H9 (cell line): ENCODE measurements around the gene EED. TPM values are rescaled to one million over a fixed set of nuclear protein-coding genes. Genes with fewer than 3 reads are reported as not detected.

Experiments
- DNase-seq: peaks from one replicate; pipeline ENCODE4 v3.0.0-alpha.2; 2017
- H2AFZ ChIP-seq: one replicate; pipeline ENCODE4 v1.6.1; 2013; ENCODE audit warnings: mild to moderate bottlenecking, low read length, control low read depth, moderate library complexity
- H2AK5ac ChIP-seq: 2 replicates; pipeline ENCODE4 v1.6.1; 2013; ENCODE audit warnings: low read length, control low read depth, mixed read lengths; ENCODE audit not compliant: insufficient read length
- H2BK120ac ChIP-seq: one replicate; pipeline ENCODE4 v1.6.1; 2013; ENCODE audit warnings: low read depth, mild to moderate bottlenecking, low read length, control low read depth, inconsistent platforms; ENCODE audit not compliant: poor library complexity, severe bottlenecking
- H2BK12ac ChIP-seq: 2 replicates; pipeline ENCODE4 v1.6.1; 2013; ENCODE audit warnings: low read length, control low read depth, mixed read lengths, low read depth; ENCODE audit not compliant: insufficient read length
- H2BK15ac ChIP-seq: 2 replicates; pipeline ENCODE4 v1.6.1; 2013; ENCODE audit warnings: low read depth, low read length, control low read depth
- H2BK20ac ChIP-seq: one replicate; pipeline ENCODE4 v1.6.1; 2013; ENCODE audit warnings: low read depth, mild to moderate bottlenecking, low read length, control low read depth, inconsistent platforms; ENCODE audit not compliant: poor library complexity, severe bottlenecking
- H2BK5ac ChIP-seq: 2 replicates; pipeline ENCODE4 v1.6.1; 2013; ENCODE audit warnings: low read length, control low read depth, mixed read lengths; ENCODE audit not compliant: insufficient read length
- H3K14ac ChIP-seq: 2 replicates; pipeline ENCODE4 v1.6.1; 2013; ENCODE audit warnings: low read length, control low read depth; ENCODE audit not compliant: insufficient read depth
- H3K18ac ChIP-seq: 2 replicates; pipeline ENCODE4 v1.6.1; 2013; ENCODE audit warnings: low read depth, mild to moderate bottlenecking, mixed read lengths, low read length, control low read depth; ENCODE audit not compliant: insufficient read length
- H3K23ac ChIP-seq: 2 replicates; pipeline ENCODE4 v1.6.1; 2013; ENCODE audit warnings: low read length, control low read depth, mixed read lengths, low read depth; ENCODE audit not compliant: insufficient read length
- H3K23me2 ChIP-seq: 2 replicates; pipeline ENCODE4 v1.6.1; 2013; ENCODE audit warnings: low read depth, mild to moderate bottlenecking, mixed read lengths, low read length, control low read depth; ENCODE audit not compliant: insufficient read length, poor library complexity, severe bottlenecking
- H3K27ac ChIP-seq: 2 replicates; pipeline ENCODE4 v1.5.1; 2013; ENCODE audit warnings: low read length, control low read depth, mixed read lengths, low read depth; ENCODE audit not compliant: insufficient read length
- H3K27me3 ChIP-seq: 2 replicates; pipeline ENCODE4 v1.6.1; 2013; ENCODE audit warnings: low read length, control low read depth, inconsistent platforms; ENCODE audit not compliant: insufficient read depth
- H3K4ac ChIP-seq: 2 replicates; pipeline ENCODE4 v1.6.1; 2013; ENCODE audit warnings: low read depth, mild to moderate bottlenecking, control low read depth, inconsistent platforms, low read length, moderate library complexity
- H3K4me1 ChIP-seq: 2 replicates; pipeline ENCODE4 v1.6.1; 2013; ENCODE audit warnings: low read length, control low read depth, inconsistent platforms; ENCODE audit not compliant: insufficient read depth
- H3K4me2 ChIP-seq: 2 replicates; pipeline ENCODE4 v1.6.1; 2013; ENCODE audit warnings: low read length, control low read depth, mixed read lengths; ENCODE audit not compliant: insufficient read length, insufficient read depth
- H3K56ac ChIP-seq: 2 replicates; pipeline ENCODE4 v1.6.1; 2013; ENCODE audit warnings: low read depth, mild to moderate bottlenecking, mixed read lengths, low read length, control low read depth; ENCODE audit not compliant: insufficient read length
- H3K79me1 ChIP-seq: 2 replicates; pipeline ENCODE4 v1.6.1; 2013; ENCODE audit warnings: low read depth, mild to moderate bottlenecking, moderate library complexity, low read length, control low read depth, inconsistent platforms; ENCODE audit not compliant: insufficient read depth, poor library complexity, severe bottlenecking
- H3K79me2 ChIP-seq: 2 replicates; pipeline ENCODE4 v1.6.1; 2013; ENCODE audit warnings: low read length, control low read depth, inconsistent platforms; ENCODE audit not compliant: insufficient read depth
- H3K9ac ChIP-seq: 2 replicates; pipeline ENCODE4 v1.6.1; 2013; ENCODE audit warnings: low read length, control low read depth, mixed read lengths; ENCODE audit not compliant: insufficient read length; ENCODE audit errors: extremely low read depth
- H3K9me3 ChIP-seq: one replicate; pipeline ENCODE4 v1.6.1; 2013; ENCODE audit warnings: low read depth, low read length, inconsistent platforms; ENCODE audit not compliant: control insufficient read depth
- H3T11ph ChIP-seq: one replicate; pipeline ENCODE4 v1.6.1; 2013; ENCODE audit warnings: mild to moderate bottlenecking, low read length, control low read depth, inconsistent platforms
- H4K20me1 ChIP-seq: one replicate; pipeline ENCODE4 v1.6.1; 2013; ENCODE audit not compliant: control insufficient read depth, insufficient read length, insufficient read depth
- H4K5ac ChIP-seq: 2 replicates; pipeline ENCODE4 v1.6.1; 2013; ENCODE audit warnings: low read depth, mild to moderate bottlenecking, mixed read lengths, low read length, control low read depth; ENCODE audit not compliant: insufficient read length
- H4K8ac ChIP-seq: replicated peaks from 2 replicates; pipeline ENCODE4 v1.6.1; 2013; ENCODE audit warnings: low read length, control low read depth, mixed read lengths, low read depth; ENCODE audit not compliant: insufficient read length
- H4K91ac ChIP-seq: 2 replicates; pipeline ENCODE4 v1.6.1; 2013; ENCODE audit warnings: low read depth, mild to moderate bottlenecking, moderate library complexity, mixed read lengths, low read length, control low read depth; ENCODE audit not compliant: insufficient read length
- H3K27ac Mint-ChIP-seq, 3 experiments: 2 replicates in 2 of 3; 3 replicates in 1 of 3; pipeline ENCODE4 v1.8.0; 2020 to 2021; ENCODE audit warnings: mixed read lengths in 3 of 3, mild to moderate bottlenecking in 1 of 3, moderate library complexity in 1 of 3
- H3K27me3 Mint-ChIP-seq: 2 replicates; pipeline ENCODE4 v1.8.0; 2021; ENCODE audit warnings: low read depth, mild to moderate bottlenecking, moderate library complexity, mixed read lengths
- H3K36me3 Mint-ChIP-seq, 3 experiments: 2 replicates in 2 of 3; 3 replicates in 1 of 3; pipeline ENCODE4 v1.8.0; 2020 to 2021; ENCODE audit warnings: low read depth in 3 of 3, mixed read lengths in 3 of 3; ENCODE audit not compliant: insufficient read depth in 1 of 3
- H3K4me1 Mint-ChIP-seq, 2 experiments: 2 replicates each; pipeline ENCODE4 v1.8.0; 2020; ENCODE audit warnings: mixed read lengths in 2 of 2
- H3K4me3 Mint-ChIP-seq, 2 experiments: 2 replicates in 1 of 2; 3 replicates in 1 of 2; pipeline ENCODE4 v1.8.0; 2020 to 2021; ENCODE audit warnings: mild to moderate bottlenecking in 2 of 2, mixed read lengths in 2 of 2, moderate library complexity in 1 of 2
- H3K9me3 Mint-ChIP-seq, 2 experiments: 2 replicates in 1 of 2; 3 replicates in 1 of 2; pipeline ENCODE4 v1.8.0; 2020; ENCODE audit warnings: mild to moderate bottlenecking in 2 of 2, mixed read lengths in 2 of 2, moderate library complexity in 1 of 2
- WGBS: extraction: QIAGEN DNeasy Blood & Tissue Kit; methylation state at CpG from one replicate; pipeline ENCODE4 v1.1.7; 2013; ENCODE audit warnings: missing lambda C conversion rate, low lambda C conversion rate, mixed read lengths; ENCODE audit not compliant: insufficient read length; ENCODE audit errors: extremely low coverage; 5-methylcytosine and 5-hydroxymethylcytosine counted together
- total RNA-seq: library from RNA; stranded (reverse); gene quantifications from 2 replicates; pipeline ENCODE4 v1.2.1, GENCODE V29; 2021
- TF ChIP-seq, protein P1 (sequence below): fragments of 200-600 bp; sonication (generic); conservative IDR thresholded peaks from 3 replicates; pipeline ENCODE4 v1.8.0; 2021; ENCODE audit warnings: antibody characterized with exemption, mild to moderate bottlenecking

EED gene
- total RNA-seq, 1 experiment from 2014 or later = 34.1 TPM

DNA sequence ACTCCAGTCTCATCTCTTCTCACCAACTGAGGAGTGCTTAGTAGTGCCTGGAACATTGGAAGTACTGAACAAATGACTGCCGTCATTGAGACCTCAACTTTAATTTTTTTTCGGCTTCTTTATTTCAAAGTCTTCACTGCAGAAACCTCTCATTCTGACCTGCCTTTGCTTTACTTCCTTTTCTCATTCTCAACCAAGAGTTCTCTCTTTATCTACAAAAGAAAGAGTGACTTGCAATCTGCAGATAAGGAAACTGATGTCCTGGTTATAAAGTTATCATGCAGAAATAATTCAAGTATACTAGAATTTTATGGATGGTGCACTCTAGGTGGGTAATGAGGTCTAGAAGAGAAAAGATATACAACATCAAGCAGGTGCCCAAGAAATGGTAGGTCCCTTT is 1.2 kb upstream of the EED start:
- no peak overlapping the region for H3K9ac ChIP-seq

More for the DNA sequence above, 1.2 kb upstream of the EED start:
- H3K23me2 ChIP-seq = no peaks in the 10 kb centered on the region
- H4K8ac ChIP-seq = no peak overlapping the region
- no peak overlapping the region for H3K23ac ChIP-seq
- H4K91ac ChIP-seq = no peak overlapping the region
- no peak overlapping the region for H3T11ph ChIP-seq
- TF ChIP-seq, protein P1, sequence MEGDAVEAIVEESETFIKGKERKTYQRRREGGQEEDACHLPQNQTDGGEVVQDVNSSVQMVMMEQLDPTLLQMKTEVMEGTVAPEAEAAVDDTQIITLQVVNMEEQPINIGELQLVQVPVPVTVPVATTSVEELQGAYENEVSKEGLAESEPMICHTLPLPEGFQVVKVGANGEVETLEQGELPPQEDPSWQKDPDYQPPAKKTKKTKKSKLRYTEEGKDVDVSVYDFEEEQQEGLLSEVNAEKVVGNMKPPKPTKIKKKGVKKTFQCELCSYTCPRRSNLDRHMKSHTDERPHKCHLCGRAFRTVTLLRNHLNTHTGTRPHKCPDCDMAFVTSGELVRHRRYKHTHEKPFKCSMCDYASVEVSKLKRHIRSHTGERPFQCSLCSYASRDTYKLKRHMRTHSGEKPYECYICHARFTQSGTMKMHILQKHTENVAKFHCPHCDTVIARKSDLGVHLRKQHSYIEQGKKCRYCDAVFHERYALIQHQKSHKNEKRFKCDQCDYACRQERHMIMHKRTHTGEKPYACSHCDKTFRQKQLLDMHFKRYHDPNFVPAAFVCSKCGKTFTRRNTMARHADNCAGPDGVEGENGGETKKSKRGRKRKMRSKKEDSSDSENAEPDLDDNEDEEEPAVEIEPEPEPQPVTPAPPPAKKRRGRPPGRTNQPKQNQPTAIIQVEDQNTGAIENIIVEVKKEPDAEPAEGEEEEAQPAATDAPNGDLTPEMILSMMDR = no peak
- no peaks in the 10 kb centered on the region; the same call in 1 of the 2 replicates for H3K4me1 ChIP-seq
- H2AK5ac ChIP-seq = no peak overlapping the region
- H3K27me3 Mint-ChIP-seq = no peaks in the 10 kb centered on the region
- no peaks in the 10 kb centered on the region for H3K79me1 ChIP-seq
- no peak overlapping the region for H3K18ac ChIP-seq
- H3K4me2 ChIP-seq = no peak overlapping the region
- no peaks in the 10 kb centered on the region for H3K9me3 ChIP-seq
- no peak overlapping the region for H2BK15ac ChIP-seq
- no peak overlapping the region for H3K27ac ChIP-seq
- H4K20me1 ChIP-seq = no peaks in the 10 kb centered on the region
- DNase-seq = no peak
- no peak overlapping the region for H2BK12ac ChIP-seq
- peaks cover 6% of the 10 kb centered on the region; the same call in 1 of the 2 replicates for H3K79me2 ChIP-seq
- peaks cover 18% of the 10 kb centered on the region in 2 experiments for H3K4me1 Mint-ChIP-seq
- no peaks in the 10 kb centered on the region for H3K9me3 Mint-ChIP-seq
- H3K27ac Mint-ChIP-seq = no peak overlapping the region
- no peak overlapping the region for H2AFZ ChIP-seq
- no peak overlapping the region for H3K4me3 Mint-ChIP-seq
- H2BK20ac ChIP-seq = no peak overlapping the region
- H3K56ac ChIP-seq = no peak overlapping the region
- H3K27me3 ChIP-seq = no peaks in the 10 kb centered on the region
- H2BK5ac ChIP-seq = no peak overlapping the region
- H3K14ac ChIP-seq = no peak overlapping the region
- no peak overlapping the region for H3K4ac ChIP-seq
- no CpG with 5 or more reads among the region's 2 CpGs for WGBS
- no peak overlapping the region for H4K5ac ChIP-seq
- no peak overlapping the region for H2BK120ac ChIP-seq
- no peaks in the 10 kb centered on the region for H3K36me3 Mint-ChIP-seq
